Measurements from ENCODE around the gene IL17RE. TPM values are rescaled to one million over a fixed set of nuclear protein-coding genes. Genes with fewer than 3 reads are reported as not detected.
"Not testable (repeated sequence)": the region's sequence is repeated elsewhere in the genome, so short reads cannot be mapped to it uniquely, and the experiment has no call there.

The IL17RE gene
- total RNA-seq, 1 donor from 2014 or later, result 1.1 TPM

DNA sequence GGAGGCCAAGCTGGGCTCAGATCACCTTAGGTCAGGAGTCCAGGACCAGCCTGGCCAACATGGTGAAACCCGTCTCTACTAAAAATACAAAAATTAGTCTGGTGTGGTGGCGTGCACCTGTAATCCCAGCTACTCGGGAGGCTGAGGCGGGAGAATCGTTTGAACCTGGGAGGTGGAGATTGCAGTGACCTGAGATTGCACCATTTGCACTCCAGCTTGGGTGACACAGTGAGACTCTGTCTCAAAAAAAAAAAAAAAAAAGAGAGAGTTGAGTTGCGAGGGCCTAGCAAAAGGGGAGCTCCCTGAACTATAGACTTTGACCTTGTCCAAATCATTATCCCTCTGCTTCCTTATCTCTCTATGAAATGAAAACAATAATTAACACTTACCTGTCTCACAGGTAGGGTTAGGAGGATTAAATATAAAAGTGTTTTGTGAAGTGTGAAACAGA, 1.7 kb upstream of the IL17RE start:
- intact Hi-C loops (cut with DNase I); DNase-seq (ENCODE audit: low spot score): not testable (repeated sequence)

DNA sequence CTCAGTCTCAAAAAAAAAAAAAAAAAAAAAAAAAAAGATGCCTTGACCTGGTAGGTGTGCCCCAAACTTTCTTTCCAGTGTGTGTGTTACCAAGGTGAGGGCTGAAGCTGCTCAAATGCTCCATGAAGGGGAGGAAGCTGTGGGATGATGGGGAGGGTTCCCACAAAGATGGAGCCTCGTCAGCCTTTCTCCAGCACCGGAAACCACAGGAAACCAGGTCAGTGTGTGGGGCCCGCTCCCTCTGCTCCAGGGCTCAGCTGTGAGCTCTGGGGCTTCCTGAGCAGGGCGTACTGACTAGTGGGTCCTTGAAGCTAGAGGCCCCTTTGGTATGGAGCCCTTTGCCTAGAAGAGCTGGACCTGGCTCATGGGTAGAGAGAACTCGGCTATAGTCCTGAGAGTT, 681 bp upstream of the IL17RE start:
- intact Hi-C loops (cut with DNase I), result no loop called here
- no peak for DNase-seq (ENCODE audit: low spot score)

DNA sequence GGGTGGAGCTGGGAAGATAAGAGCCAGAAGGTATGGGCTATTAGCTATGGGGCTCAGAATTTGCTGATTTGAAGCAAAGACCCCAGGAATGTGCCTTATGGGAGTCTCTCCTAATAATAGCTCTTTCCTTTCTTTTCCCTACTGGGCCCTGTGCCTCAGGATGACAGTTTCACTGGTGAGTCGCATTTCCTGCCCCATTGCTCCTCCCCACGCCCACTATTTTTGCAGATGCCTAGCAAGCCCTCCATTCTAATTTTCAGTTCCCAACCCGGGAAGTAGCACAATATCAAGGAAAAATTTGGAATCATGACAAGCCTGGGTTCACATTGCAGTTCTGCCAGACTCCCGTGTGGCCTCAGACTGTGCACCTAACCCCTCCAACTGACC, 583 bp downstream of the IL17RE start:
- intact Hi-C loops (cut with DNase I), result no loop called here

DNA sequence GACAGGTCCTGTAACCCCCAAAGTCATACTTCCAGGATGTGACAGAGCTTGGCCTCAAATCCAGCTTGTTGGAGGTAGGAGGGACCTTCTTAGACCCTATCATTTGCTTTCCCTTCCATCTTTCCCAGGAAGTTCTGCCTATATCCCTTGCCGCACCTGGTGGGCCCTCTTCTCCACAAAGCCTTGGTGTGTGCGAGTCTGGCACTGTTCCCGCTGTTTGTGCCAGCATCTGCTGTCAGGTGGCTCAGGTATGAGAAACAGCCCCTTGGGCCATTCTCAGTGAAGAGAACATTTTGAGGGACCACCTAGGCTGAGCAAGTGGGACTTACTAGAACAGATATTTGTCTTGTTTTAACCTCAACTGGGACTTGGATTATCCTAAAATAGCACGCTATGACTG, 1.3 kb downstream of the IL17RE start:
- DNase-seq (ENCODE audit: low spot score), result no peak
- intact Hi-C loops (cut with DNase I), result no loop called here

More for the DNA sequence above, 583 bp downstream of the IL17RE start:
- no peak for DNase-seq (ENCODE audit: low spot score)

DNA sequence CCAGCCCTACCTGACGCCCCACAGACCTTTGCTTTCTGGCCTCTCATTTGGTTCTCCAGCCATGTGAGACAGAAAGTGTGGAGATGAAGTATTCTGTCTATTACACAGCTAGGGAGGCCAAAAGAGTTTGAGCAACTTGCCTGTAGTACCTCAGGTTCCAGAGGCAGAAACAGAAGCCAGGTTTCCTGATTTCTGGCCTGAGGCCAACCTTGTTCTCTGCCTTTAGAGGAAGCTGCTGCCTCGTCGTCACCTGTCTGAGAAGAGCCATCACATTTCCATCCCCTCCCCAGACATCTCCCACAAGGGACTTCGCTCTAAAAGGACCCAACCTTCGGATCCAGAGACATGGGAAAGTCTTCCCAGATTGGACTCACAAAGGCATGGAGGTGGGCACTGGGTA, 3.8 kb downstream of the IL17RE start:
- intact Hi-C loops (cut with DNase I), result no loop called here
- DNase-seq (ENCODE audit: low spot score), result no peak

DNA sequence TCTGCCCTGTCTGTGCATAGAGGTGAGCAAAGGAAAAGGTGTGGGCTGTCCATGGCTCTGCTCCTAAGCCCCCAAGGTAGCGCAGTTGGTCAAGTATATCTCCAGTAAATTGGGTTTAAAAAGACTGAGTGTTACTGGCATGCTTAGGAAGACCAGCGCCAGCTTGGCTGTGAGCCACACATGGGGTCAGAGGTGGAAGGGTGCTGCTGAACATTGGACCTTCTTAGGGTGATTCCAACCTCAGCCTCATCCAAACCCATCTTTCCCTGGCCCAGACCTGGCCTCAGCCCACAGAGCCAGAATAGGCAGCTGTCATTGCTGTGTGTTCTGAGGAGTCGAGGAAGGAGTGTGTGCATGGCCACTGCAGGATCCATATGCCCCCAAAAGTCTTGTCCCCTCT, 5.6 kb downstream of the IL17RE start:
- intact Hi-C loops (cut with DNase I), result no loop called here
- DNase-seq (ENCODE audit: low spot score), result no peak

DNA sequence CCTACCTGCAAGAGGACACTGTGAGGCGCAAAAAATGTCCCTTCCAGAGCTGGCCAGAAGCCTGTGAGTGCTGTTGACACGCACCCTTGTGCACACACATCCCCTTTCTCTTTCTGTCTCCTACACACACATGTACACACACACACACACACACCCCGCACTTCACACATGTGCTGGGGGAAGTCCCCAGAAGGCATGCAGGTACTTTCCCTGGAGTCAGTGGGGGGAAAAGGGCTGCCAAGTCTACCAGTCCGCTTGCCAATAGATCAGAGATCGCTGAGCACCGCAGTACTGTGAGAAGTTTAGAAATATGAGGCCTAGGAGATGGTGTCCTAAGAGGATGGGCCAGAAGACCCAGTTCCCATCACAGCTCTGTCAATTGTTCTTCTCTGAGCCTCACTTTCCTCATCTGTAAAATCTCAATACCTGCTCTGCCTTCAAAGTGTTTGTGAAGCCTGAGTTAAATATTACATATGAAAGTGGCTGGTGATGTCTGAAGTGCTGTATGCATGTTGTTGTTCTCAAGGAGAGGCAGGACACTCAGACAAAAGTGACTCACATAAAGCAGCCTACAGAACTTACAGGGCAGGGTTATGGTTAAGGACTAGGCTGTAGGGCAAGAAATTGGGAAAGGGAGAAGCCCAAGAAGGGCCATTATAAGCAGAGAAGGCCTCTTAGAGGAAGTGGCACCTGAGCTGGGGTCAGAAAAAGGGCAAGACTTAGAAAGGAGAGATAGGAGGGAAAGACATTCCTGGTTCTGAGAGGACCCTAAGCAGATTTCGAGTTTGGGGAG, 6.8 kb downstream of the IL17RE start:
- intact Hi-C loops (cut with DNase I), result loop anchor here (10.0 kb wide), 1 partner anchor 65 kb away; the partner anchor contains the start of gene RPUSD3
- no peak for DNase-seq (ENCODE audit: low spot score)

DNA sequence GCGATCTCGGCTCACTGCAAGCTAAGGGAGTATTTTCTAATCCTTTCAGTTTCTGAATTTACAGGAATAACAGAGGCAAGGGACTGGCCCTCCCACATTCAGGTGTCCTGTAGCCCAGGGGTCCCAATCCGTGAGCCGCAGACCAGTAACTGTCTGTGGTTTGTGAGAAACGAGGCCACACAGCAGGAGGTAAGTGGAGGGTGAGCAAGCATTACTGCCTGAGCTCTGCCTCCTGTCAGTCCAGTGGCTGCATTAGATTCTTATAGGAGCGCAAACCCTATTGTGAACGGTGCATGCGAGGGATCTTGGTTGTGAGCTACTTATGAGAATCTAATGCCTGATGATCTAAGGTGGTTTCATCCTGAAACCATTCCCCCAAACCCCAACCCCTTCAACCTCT, 9.2 kb downstream of the IL17RE start:
- DNase-seq (ENCODE audit: low spot score), result no peak

DNA sequence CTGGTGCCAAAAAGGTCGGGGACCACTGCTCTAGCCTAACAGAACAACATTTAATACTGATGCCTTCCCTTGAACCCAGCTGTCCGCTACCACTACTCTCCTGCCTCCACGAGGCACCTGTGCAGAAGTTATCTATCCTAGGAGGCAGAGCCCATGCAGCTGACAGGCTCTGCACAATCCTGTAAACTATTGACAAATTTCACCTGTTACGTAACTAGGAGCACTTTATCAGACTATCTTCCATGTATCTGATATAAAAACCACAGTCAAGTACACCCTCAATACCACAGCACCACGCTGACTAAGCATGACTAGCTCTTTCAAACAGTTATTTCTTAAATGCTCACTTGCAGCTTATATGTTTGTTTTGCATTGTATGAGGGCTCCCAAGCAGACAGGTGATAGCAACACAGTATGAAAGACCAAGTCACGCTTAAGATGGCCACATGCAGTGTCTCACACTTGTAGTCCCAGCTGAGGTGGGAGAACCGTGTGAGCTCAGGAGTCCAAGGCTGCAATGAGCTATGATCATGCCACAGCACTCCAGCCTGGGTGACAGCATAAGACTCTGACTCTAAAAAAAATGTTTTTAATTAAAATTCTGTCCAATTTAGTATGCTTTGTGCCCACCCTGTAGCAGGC, 9.8 kb downstream of the IL17RE start:
- DNase-seq (ENCODE audit: low spot score), result no peak
- intact Hi-C loops (cut with DNase I), result loop anchor here (10.0 kb wide), 1 partner anchor 68 kb away; the partner anchor contains the start of gene RPUSD3

More for the DNA sequence above, 9.2 kb downstream of the IL17RE start:
- intact Hi-C loops (cut with DNase I), result loop anchor here (10.0 kb wide), 1 partner anchor 67 kb away; the partner anchor contains the start of gene RPUSD3

DNA sequence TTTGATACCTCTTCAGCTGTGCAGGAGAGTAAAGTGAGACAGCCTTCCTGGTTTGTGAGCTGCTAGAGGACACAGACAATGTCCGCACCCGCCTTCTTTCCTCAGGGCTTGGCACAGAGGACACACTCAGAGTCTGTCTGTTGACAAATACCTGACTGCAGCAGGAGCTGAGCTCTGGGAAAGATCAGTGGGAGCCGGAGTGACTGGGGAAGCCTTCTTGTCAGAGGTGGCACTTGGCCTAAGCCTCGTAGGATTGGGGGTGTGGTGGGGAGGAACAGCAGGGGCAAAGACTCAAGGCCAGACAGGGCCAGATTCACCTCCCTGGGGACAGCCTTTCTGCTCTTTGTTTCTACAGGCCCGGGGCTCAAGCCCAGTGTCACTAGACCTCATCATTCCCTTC, 11.0 kb downstream of the IL17RE start:
- intact Hi-C loops (cut with DNase I), result loop anchor here (10.0 kb wide), 1 partner anchor 69 kb away; the partner anchor contains the start of gene RPUSD3
- DNase-seq (ENCODE audit: low spot score), result no peak

DNA sequence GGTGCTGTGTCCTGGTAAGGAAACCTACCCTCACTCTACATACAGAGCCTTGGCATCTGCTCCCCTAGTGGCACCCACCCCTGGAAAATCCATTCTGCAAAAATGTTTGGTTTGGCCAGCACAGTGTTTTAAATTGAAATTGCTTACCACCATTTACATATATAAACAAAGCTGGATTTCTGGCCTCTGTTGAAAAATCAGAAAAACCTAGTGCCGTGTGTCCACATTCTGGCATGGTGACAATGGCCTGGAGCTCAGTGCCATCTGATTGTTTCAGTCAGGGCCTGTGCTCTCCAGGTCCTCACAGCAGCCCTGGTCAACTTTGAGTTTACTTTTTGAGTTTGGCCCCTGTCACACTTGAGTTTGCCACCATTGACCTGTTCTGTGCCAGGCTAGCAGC, 11.4 kb downstream of the IL17RE start:
- no peak for DNase-seq (ENCODE audit: low spot score)
- intact Hi-C loops (cut with DNase I), result loop anchor here (2.0 to 10.0 kb wide), 2 partner anchors 23 to 69 kb away; partner anchors contain the start of genes JAGN1 and RPUSD3

DNA sequence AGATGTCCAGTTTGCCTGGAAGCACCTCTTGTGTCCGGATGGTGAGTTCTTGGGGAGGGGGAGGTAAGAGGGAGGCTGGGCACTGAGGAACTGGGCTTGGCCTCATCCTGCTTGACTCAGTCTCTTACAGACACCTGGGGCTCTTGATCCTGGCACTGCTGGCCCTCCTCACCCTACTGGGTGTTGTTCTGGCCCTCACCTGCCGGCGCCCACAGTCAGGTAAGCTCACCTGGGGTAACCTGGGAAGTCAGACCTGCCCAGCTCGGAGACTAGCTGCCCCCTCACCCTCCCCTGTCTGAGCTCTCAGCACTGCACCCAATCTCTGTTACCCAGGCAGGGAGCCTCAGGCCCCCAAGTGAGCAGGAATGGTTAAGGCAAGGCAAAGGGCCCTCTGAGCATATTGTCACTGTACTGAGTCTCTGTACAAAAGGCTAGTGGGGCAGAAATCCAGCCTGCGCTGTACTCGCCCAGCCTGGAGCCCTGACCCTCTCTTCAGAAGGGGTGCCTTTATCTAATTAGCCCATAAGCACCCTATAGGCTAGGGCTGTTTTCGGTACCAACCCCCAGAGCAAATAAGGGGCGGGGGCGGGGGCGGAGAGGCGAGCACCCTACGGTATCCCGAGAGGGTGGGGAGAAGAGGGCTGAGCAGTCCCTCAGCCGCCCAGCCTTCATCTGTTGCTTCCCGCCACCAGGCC, 12.1 kb downstream of the IL17RE start:
- no peak for DNase-seq (ENCODE audit: low spot score)
- intact Hi-C loops (cut with DNase I), result loop anchor here (2.0 to 10.0 kb wide), 2 partner anchors 24 to 70 kb away; partner anchors contain the start of genes JAGN1 and RPUSD3

DNA sequence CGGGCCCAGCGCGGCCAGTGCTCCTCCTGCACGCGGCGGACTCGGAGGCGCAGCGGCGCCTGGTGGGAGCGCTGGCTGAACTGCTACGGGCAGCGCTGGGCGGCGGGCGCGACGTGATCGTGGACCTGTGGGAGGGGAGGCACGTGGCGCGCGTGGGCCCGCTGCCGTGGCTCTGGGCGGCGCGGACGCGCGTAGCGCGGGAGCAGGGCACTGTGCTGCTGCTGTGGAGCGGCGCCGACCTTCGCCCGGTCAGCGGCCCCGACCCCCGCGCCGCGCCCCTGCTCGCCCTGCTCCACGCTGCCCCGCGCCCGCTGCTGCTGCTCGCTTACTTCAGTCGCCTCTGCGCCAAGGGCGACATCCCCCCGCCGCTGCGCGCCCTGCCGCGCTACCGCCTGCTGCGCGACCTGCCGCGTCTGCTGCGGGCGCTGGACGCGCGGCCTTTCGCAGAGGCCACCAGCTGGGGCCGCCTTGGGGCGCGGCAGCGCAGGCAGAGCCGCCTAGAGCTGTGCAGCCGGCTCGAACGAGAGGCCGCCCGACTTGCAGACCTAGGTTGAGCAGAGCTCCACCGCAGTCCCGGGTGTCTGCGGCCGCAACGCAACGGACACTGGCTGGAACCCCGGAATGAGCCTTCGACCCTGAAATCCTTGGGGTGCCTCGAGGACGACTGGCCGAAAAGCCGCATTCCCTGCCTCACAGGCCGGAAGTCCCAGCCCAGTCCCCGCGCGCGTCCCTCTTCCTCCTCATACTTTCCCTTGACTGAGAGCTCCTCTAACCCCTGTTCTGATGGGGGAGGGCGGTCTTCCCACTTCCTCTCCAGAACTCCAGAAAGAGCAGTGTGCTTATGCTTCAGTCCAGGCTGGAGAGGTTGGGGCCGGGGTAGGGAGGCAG, 12.8 kb downstream of the IL17RE start:
- intact Hi-C loops (cut with DNase I), result loop anchor here (2.0 to 10.0 kb wide), 3 partner anchors 17 to 71 kb away; partner anchors contain the start of genes CRELD1, JAGN1 and RPUSD3
- DNase-seq (ENCODE audit: low spot score), result peak; percentile 91

DNA sequence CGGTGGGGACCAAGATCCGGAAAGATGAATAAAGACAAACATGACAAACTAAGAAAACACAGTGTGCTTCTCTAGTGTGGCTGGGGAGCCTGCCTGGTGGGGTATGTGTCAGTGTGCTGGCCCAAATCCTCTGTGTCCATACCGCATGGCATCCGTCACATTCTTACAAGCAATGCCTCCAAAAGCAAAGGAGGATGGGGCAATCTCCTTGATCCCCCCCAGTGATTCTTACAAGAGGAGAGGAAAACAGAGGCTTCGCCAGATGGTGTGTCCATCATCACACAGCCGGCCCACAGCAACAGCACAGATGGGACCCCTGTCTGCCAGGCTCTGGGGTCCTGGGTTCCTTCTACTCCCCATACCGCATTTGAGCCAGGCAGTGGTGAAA, 13.7 kb downstream of the IL17RE start:
- intact Hi-C loops (cut with DNase I), result loop anchor here (2.0 to 10.0 kb wide), 2 partner anchors 16 to 72 kb away; partner anchors contain the start of genes CRELD1 and RPUSD3
- DNase-seq (ENCODE audit: low spot score), result no peak

DNA sequence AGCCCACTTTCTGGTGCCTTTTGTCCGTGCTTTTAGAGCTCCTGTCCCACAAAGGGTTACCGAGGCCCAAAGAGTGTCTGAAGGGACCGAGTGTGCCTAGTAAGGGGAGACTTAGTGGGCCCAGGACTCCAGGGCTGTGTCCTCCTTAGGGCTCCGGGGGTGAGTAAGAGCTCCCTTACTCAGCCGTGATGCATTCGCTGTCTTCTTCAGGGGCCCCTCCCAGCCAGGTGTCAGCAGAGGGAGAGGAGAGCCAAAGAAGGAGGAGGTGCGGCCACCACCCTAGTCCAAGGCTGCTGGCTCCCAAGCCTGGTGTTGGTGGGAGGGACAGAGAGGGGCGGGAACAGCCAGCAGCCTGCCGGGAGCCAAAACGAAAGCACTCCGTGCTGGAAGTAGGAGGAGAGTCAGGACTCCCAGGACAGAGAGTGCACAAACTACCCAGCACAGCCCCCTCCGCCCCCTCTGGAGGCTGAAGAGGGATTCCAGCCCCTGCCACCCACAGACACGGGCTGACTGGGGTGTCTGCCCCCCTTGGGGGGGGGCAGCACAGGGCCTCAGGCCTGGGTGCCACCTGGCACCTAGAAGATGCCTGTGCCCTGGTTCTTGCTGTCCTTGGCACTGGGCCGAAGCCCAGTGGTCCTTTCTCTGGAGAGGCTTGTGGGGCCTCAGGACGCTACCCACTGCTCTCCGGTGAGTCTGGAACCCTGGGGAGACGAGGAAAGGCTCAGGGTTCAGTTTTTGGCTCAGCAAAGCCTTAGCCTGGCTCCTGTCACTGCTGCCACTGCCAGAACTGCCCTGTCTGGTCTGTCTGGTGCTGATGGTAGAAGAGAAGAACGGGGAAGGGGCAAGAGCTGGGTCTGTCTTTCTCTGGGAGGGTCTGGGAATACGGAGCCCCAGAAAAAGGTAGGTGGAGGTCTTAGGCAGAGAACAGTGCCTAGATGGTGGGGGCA, 14.4 kb downstream of the IL17RE start, which contains the start of gene IL17RC:
Gene IL17RC, plus strand, starts transcription at position 365 of the 947 bp plus-strand sequence. Its CDS starts 218 bp downstream, at position 583.
- DNase-seq (ENCODE audit: low spot score), result peak; percentile 93
- intact Hi-C loops (cut with DNase I), result loop anchor here (2.0 to 10.0 kb wide), 2 partner anchors 16 to 72 kb away; partner anchors contain the start of genes CRELD1 and RPUSD3

DNA sequence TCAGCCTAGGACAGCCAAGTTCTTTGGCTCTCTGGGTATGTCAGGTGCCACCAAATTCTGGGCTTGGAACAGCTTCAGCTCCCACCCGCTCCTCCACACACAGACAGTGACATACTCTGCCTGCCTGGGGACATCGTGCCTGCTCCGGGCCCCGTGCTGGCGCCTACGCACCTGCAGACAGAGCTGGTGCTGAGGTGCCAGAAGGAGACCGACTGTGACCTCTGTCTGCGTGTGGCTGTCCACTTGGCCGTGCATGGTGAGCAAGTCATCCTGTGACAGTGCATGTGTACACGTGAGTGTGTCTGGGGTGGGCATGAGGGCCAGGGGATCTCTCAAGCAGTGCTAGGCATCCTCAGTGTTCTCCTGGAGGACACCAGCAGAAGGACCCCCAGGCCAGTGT, 15.2 kb downstream of the IL17RE start:
- DNase-seq (ENCODE audit: low spot score), result no peak
- intact Hi-C loops (cut with DNase I), result loop anchor here (2.0 to 10.0 kb wide), 2 partner anchors 15 to 73 kb away; partner anchors contain the start of genes CRELD1 and RPUSD3
